Measurements from ENCODE around the gene SPATC1L.
"Not testable (repeated sequence)": the region's sequence is repeated elsewhere in the genome, so short reads cannot be mapped to it uniquely, and the experiment has no call there.

SPATC1L gene

DNA sequence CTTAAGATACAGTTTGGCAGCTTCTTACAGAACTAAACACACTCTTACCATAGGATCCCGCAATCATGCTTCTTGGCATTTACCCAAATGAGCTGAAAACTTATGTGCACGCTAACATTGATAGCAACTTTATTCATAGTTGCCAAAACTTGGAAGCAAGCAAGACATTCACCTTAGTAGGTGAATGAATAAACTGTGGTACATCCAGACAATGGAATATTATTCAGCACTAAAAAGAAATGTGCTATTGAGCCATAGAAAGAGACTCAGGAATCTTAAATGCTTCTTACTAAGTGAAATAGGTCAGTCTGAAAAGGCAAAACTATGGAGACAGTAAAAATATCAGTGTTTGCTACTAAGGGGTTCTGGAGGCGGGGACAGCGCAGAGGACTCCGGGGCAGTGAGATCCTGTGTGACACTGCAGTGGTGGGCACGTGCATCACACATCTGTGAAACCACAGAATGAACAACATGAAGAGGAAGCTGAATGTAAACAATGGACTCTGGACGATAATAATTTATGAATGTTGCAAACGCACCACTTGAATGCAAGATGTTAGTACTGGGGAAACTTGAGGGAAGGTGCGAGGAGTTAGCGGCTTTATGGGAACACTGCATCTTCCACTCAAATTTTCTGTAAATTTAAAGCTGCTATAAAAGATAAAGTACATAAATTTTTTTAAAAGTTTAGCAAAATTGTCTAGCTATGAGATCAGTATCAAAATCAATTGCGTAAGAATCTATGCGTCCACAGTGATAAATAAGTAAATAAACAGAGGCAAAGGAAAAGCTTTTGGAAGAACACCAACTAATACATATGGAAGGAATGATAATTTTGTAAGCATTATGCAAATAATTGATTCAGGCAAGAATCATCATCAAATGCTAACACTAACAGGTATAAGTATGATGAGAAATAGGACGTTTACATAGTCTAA lies 15.4 kb upstream of the SPATC1L start:
- DNase-seq = no peak

DNA sequence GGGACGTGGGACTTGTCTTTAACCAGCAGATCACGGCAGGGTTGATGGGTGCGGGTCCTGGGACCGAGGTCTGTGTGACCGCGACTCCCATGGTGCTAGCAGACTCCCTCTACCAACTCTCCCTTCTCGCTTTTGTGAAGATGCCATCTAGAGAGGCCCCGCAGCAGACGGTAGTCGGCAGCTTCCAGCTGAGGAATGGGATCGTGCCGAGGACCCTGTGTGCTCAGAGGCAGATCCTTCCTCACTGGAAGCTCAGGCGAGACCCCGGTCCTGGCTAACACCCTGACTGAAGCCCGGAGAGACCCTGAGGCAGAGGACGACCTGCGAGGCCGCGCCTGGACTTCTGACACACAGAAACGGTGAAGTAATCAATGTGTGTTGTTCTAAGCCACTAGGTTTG lies 12.5 kb upstream of the SPATC1L start:
- no peak for DNase-seq

- DNase-seq = no peak
Measured at GRCh38 chr21:46195595-46196195, 11.4 kb upstream of the SPATC1L start.

DNA sequence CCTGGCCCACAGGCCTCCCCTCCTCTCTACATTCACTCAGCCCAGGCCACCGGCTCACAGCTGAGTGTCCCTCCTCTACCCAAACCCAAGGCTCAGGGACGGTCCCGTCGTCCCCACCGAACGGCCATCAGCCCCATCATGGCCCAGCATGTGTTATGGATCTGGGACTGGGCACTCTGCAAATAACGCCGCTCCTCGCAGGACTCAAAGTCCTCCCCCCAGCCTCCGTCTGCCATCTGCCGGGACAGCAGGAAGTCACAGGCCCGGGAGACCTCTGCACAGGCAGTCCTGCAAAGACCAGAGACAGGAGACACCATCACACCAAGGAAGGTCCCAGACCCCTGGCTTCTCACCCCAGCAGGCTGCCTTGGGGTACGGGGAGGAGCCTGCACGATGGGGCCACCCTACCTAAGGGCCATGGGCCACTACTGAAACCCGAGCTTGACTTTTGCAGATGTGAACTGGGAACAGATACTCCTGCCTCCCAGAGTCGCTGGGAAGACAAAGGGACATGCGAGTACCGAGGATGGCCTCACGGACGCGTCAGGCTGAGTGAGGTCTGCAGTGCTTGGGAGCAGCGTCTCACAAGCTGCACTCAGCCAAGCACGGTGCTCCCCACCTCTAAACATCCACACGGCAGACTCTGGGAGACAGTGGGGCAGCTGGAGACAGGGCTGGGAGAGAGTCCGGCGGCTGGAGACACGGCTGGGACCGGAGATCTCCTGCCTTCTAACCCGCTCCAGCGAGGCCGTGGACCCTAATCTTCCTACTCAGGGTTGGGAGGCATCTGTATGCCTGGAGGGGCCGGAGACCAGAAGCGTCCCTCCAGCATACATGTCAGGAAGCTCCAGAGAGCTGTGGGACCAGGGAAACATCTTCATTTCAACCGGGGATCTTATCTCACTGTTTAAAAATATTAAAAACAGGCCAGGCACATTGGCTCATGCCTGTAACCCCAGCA lies 10.4 kb upstream of the SPATC1L start:
- no peak for DNase-seq

- no peak for DNase-seq
Measured at GRCh38 chr21:46193829-46194373, 9.6 kb upstream of the SPATC1L start.

DNA sequence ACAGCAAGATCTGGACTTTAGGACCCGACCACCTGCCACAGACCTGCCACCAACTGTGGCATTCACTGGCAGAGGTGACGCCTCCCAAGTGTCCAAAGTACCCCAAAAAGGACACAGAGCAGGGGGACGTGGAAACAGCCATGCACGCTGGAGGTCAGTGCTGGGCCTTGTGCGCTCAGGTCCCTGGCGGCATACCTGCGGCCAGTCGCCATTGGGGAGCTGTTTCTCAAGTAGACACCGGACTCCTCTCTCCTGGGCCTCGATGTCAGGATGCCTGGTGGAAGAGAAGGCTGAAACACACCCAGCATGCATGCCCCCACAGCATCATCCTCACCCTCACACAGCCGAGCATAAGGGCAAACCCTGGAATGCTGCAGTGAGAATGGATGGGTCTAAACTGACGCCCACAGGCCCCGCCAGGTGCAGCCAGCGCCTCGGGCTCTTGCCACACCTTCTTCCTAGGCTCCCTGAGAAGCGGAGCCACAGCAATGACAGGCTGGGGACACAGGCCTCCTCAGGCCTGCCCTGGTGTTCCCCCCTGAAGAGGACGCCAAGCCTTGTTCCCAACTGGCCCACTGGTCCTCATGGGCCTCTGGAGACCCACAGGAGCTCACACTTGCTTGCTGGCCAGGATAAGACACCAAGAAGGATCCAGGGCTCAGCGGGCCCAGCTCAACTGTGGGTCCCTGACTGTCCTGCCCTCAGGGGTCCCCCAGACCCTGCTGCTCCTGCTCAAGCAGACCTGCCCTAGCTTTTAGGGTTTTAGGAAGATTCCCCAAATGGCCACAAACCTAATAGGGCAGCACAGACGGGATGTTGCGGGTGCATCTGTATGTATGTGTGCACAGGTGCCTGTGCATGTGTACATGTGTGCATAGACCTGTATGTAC lies 7.7 kb upstream of the SPATC1L start:
- no peak for DNase-seq

DNA sequence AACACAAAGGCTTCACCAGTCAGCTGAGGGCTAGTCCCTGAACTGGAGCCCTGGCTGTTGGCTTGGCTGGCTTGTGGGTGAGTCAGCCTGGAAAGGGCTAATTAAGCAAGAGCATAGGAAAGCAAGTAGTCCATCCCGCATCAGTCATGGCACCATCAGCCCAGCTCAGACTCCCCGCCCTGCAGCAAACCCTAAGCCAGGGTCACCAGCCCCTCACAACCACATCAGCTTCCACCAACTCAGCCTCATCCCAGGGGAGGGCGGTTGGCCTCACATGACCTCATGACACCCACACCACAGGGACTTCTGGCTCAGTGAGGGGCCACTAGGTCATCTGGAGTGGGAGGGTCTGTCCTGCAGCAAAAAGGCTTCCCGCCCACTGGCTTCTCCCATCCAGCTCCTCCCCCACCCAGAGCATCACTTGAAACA lies 7.0 kb upstream of the SPATC1L start:
- DNase-seq = no peak

DNA sequence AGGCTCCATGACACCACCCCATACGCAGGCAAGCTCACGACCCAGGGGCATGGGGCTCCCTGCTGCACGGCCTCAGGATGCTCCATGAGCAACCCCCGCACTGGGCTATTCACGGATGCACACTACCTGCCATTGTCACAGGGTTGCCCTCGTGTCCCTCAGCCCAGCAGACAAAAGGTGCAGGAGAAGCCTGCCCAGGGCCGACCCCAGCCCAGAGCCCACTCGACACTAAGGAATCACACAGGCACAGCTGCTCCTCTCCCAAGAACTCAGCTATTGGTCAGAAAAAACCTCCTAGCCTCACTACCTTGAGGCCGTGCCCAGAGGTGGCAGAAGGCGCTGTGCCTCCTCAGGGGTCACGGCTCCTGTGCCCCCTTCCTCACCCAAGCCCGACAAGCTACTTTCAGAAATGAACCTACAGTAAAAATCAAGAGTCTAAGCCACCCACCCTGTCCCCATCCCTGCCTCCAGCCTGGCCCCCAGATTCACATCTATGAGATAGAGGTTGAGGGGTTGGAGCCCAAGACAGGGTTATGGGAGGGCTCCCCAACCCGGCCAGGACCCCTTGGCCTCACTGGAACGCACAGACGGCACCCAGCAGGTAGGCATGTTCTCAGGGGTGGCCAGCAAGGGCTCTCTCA lies 6.4 kb upstream of the SPATC1L start:
- DNase-seq = no peak

GRCh38 chr21:46189959-46190490 lies 5.8 kb upstream of the SPATC1L start:
- DNase-seq = no peak

DNA sequence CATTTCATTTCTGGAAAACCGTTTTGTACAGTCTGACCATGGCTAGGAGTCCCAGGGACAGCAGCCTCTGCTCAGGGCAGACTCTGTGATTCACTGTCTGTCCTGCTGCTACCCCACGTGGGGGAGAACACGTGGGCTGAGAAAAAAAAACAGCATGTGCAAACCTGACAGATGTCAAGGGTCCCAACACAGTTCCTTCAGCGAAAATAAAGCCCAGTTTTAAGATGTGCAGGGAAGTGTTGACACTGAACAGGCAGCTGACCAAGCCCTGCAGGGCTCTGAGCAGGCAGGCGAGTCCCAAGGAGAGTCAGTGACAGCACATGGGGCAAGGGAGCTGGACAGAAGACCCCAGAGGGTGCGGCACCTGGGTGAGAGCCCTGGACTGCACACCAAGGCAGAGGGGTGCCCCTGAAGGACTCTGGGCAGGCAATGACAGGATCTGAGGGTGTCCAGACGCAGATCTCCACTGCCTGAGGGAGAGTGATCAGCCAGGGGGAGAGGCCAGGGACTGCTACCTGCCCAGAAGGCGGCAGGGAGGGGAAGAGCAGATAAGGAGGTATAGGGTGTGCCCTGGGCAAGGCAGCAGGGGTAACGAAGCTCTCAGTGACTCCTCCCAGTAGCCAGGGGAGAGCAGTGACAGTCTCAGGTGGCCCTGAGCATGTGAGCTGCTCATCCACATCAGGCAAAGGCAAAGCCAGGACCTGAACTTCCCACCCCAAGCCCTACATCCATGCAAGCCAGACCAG lies 5.1 kb upstream of the SPATC1L start:
- no peak for DNase-seq

DNA sequence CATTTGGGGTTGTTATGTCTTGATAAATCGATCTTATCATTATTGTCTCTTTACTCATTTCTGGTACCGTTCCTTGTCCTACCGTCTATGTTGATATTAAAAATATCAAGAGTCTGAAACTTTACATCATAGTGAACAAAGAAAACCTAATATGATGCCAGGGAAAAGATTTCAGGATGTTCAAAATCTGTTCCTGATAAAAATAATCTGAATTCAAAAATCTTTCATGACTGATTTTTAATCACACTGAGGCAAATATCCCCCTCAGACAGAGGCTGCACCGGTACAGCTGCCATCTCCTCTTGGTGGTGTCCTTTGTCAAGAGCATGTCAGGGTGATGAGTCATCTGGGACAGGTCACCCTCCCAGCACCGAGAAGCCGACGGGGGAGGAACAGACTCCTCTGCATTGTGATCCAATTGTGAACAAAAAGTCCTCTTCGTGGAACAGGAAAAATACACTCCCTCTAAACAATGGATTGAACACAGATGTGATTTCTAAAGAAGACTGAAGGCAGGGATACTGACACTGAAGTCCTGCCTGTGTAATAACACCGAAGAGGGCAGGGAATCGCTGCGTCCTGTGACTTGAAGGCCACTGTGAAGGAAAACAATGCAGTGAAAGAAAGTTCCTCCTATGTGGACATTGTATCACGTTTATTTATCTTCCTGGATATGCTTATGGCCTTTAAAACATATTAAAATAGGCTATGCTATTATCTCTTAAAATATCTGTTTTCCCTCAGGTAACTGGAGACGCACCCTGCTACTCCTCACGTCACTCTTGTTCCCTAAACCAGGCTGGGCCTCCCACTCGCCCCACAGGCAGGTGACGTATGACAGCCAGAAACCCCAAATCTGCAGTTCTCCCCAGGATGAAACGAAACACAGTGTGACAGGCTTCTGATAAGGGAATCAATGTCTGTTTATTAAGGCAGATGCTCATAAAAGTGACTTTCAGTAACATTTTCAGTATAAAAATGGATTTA lies 4.3 kb upstream of the SPATC1L start:
- DNase-seq = peak; percentile 59

- DNase-seq = no peak
Measured at GRCh38 chr21:46187814-46188213, 3.6 kb upstream of the SPATC1L start.

DNA sequence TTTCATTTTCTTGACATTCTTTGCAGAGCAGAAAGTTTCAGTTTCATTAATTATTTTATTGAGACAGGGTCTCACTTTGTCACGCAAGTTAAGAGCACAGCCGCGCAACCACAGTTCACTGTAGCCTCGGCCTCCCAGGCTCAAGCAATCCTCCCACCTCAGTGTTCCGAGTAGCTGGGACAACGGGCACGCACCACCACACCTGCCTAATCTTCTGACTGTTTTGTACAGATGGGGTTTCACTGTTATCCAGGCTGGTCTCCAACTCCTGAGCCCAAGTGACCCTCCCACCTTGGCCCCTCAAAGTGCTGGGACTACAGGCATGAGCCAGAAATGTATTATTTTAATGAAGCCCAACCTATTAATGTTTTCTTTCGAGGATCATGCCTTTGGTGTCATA lies 3.0 kb upstream of the SPATC1L start:
- no peak for DNase-seq

DNA sequence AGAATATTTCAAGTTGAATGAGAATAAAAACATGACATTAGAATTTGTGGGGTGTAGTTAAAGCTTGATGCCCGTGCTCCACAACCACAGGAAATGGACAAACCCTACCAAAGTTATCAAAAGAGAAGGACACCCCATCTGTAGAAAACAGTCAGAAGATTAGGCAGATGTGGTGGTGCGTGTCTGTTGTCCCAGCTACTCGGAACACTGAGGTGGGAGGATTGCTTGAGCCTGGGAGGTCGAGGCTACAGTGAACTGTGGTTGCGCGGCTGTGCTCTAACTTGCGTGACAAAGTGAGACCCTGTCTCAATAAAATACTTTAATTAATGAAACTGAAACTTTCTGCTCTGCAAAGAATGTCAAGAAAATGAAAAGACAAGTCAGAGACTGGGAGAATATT lies 1.5 kb upstream of the SPATC1L start:
- no peak for DNase-seq

GRCh38 chr21:46184625-46185555 lies 631 bp upstream of the SPATC1L start:
- peak; percentile 85 for DNase-seq

GRCh38 chr21:46183337-46183909 lies 836 bp downstream of the SPATC1L start:
- not testable (repeated sequence) for DNase-seq

GRCh38 chr21:46182548-46183336 lies 1.5 kb downstream of the SPATC1L start:
- no peak for DNase-seq
